Measurements from ENCODE around the gene COL27A1. TPM values are rescaled to one million over a fixed set of nuclear protein-coding genes. Genes with fewer than 3 reads are reported as not detected.
A peak's percentile ranks its signal among the peaks of the same experiment; 100 is the strongest.

COL27A1 gene
- polyA plus RNA-seq, 2 of the 4 experiments (the other 2 are of a cell fraction) = 6.9 to 20.6 TPM

DNA sequence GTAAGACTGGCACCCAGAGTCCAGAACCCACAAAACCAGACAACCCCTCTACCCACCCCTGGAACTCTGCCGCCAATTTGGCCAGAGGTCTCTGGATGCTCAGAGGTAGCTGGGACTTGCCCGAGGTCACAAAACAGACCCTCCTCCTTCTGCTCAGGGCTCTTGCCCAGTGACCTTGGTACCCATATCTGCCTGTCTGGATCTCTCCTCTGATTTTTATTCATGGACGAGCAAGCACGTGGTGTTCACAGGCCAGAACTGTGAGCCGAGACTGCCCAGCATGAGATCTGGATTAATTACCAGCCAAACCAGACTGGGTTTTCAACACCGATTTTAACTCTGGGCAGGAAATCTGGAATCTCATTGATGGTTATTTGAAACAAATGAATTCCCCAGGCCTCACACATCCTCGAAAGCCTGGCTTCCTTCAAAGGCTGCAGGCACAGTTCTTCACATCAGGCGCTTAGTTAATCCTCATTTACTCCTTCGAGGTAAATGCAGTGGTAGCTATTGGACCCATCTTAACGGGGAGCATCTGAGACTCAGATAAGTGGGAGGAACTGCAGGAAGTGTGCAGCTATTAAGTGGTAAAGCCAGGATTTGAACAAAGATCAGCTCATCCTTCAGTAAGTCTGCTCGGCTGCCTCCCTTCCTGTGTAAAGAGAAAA, 21.4 kb downstream of the COL27A1 start (continued):
- TF ChIP-seq CHD2 (IDR thresholded peaks at IDR 0.05; ENCODE audit: low read length, partially characterized antibody) (no peak), TFCP2L1 (CRISPR knock-in tag; IDR thresholded peaks at IDR 0.05) (no peak), RCOR1 (IDR thresholded peaks at IDR 0.05; ENCODE audit: low read depth, low read length) (no peak), JUNB (IDR thresholded peaks at IDR 0.05) (no peak), POLR2A (IDR thresholded peaks at IDR 0.05; ENCODE audit: low read length) (no peak), JUN (IDR thresholded peaks at IDR 0.05) (no peak), CBX8 (IDR thresholded peaks at IDR 0.05) (no peak)
- TF ChIP-seq, protein P1, sequence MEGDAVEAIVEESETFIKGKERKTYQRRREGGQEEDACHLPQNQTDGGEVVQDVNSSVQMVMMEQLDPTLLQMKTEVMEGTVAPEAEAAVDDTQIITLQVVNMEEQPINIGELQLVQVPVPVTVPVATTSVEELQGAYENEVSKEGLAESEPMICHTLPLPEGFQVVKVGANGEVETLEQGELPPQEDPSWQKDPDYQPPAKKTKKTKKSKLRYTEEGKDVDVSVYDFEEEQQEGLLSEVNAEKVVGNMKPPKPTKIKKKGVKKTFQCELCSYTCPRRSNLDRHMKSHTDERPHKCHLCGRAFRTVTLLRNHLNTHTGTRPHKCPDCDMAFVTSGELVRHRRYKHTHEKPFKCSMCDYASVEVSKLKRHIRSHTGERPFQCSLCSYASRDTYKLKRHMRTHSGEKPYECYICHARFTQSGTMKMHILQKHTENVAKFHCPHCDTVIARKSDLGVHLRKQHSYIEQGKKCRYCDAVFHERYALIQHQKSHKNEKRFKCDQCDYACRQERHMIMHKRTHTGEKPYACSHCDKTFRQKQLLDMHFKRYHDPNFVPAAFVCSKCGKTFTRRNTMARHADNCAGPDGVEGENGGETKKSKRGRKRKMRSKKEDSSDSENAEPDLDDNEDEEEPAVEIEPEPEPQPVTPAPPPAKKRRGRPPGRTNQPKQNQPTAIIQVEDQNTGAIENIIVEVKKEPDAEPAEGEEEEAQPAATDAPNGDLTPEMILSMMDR (IDR thresholded peaks at IDR 0.05) = no peak

- peak; percentile 21; the same call in 1 of the 2 replicates for TF ChIP-seq FOSL2 (IDR thresholded peaks at IDR 0.05)
- TF ChIP-seq FOSL2 (CRISPR knock-in tag; IDR thresholded peaks at IDR 0.05) = 0 out of 2 replicates have a peak, but pooled peaks have one; percentile 50
- TF ChIP-seq ESRRA (IDR thresholded peaks at IDR 0.05; ENCODE audit: borderline replicate concordance, low read length) = no peak
- TF ChIP-seq HOXB13 (CRISPR knock-in tag; IDR thresholded peaks at IDR 0.05; ENCODE audit: low read depth) = no peak
- ATAC-seq = peak; percentile 40 to 55; a peak in 3 of 6 replicates
- H3K4me1 ChIP-seq = peaks cover 30% of the 10 kb centered on the region
- H3K4me2 ChIP-seq = peak overlapping the region; percentile 40
- H3K27ac ChIP-seq = peak overlapping the region in 1 of 2 experiments; percentile 18; a peak in 2 of 6 replicates
- H3K9me3 ChIP-seq = no peaks in the 10 kb centered on the region
- FAIRE-seq = peak; percentile 39
- POLR2A ChIA-PET = no interaction called here
- peak in 1 of 2 experiments; percentile 26 for DNase-seq (ENCODE audit: low read depth in 1 of 2, low spot score in 1 of 2)
- 31% methylated on average over 6 of the region's 6 CpGs for WGBS (ENCODE audit: missing lambda C conversion rate)
- no peak overlapping the region for H3K4me3 ChIP-seq
- CTCF ChIA-PET = interaction anchor here (0.6 to 3.5 kb wide), 6 partner anchors 22 to 400 kb away, joined by 3 to 21 read pairs (median 6); partner anchors contain the start of gene COL27A1
These were observed 22.2 kb downstream of the COL27A1 start for GRCh38 chr9:114177423-114178064.

GRCh38 chr9:114178076-114178475, 22.7 kb downstream of the COL27A1 start:
- TF ChIP-seq HES2 (IDR thresholded peaks at IDR 0.05) (no peak), KDM1A (IDR thresholded peaks at IDR 0.05; ENCODE audit: low read depth) (no peak), PBX3 (IDR thresholded peaks at IDR 0.05) (no peak), EP300 (IDR thresholded peaks at IDR 0.05) (no peak), HOXA7 (CRISPR knock-in tag; IDR thresholded peaks at IDR 0.05) (no peak), NR3C1 (IDR thresholded peaks at IDR 0.05) (no peak), ZFP36 (IDR thresholded peaks at IDR 0.05; ENCODE audit: borderline replicate concordance, partially characterized antibody) (no peak), BCL3 (IDR thresholded peaks at IDR 0.05) (no peak)
- TF ChIP-seq, protein P2, sequence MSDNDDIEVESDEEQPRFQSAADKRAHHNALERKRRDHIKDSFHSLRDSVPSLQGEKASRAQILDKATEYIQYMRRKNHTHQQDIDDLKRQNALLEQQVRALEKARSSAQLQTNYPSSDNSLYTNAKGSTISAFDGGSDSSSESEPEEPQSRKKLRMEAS (IDR thresholded peaks at IDR 0.05) = no peak
- Histone ChIP-seq H3K4me3 (no peak overlapping the region), H3K4me1 (peaks cover 30% of the 10 kb centered on the region), H3K4me2 (peak overlapping the region; percentile 40; the same call in 2 of the 3 replicates), H3K9me3 (no peaks in the 10 kb centered on the region), H3K27ac (peak overlapping the region in 1 of 2 experiments; percentile 18; a peak in 1 of 6 replicates)
- CTCF ChIA-PET = interaction anchor here (0.6 to 2.8 kb wide), 4 partner anchors 23 to 400 kb away, joined by 3 to 15 read pairs (median 8); partner anchors contain the start of gene COL27A1
- FAIRE-seq (no peak), ATAC-seq (no peak), DNase-seq (ENCODE audit: low read depth in 1 of 2, low spot score in 1 of 2) (no peak)
- POLR2A ChIA-PET = no interaction called here
- WGBS (ENCODE audit: missing lambda C conversion rate) = 93% methylated on average over 8 of the region's 8 CpGs

All from A549 (cell line).